ENCODE results near the gene TAS2R5.
"Not testable (repeated sequence)": the region's sequence is repeated elsewhere in the genome, so short reads cannot be mapped to it uniquely, and the experiment has no call there.

The TAS2R5 gene

GRCh38 chr7:141789917-141790316 is at the start of gene TAS2R5:
TSS of gene TAS2R5 (plus strand) at chr7:141790217. CDS start at chr7:141790362, 145 bp downstream.
- no peak for DNase-seq (ENCODE audit: low spot score)

- no peak for DNase-seq (ENCODE audit: low spot score)
Observed at GRCh38 chr7:141742229-141742628, 47.8 kb upstream of the TAS2R5 start.

- DNase-seq (ENCODE audit: low spot score) = no peak
Observed at GRCh38 chr7:141744131-141744530, 45.9 kb upstream of the TAS2R5 start.

- no peak for DNase-seq (ENCODE audit: low spot score)
Observed at GRCh38 chr7:141748396-141748795, 41.6 kb upstream of the TAS2R5 start.

GRCh38 chr7:141751904-141752303 is 38.1 kb upstream of the TAS2R5 start:
- not testable (repeated sequence) for DNase-seq (ENCODE audit: low spot score)

- DNase-seq (ENCODE audit: low spot score) = no peak
Observed at GRCh38 chr7:141752634-141753033, 37.4 kb upstream of the TAS2R5 start.

- DNase-seq (ENCODE audit: low spot score) = peak; percentile 15
Observed at GRCh38 chr7:141754939-141755338, 35.1 kb upstream of the TAS2R5 start.

- no peak for DNase-seq (ENCODE audit: low spot score)
Observed at GRCh38 chr7:141763797-141764196, 26.2 kb upstream of the TAS2R5 start, which contains the start of gene TAS2R3. TSS of gene TAS2R3 (plus strand) at chr7:141764097. CDS start at chr7:141764159, 62 bp downstream.

GRCh38 chr7:141770083-141770583 is 19.9 kb upstream of the TAS2R5 start:
- DNase-seq (ENCODE audit: low spot score) = not testable (repeated sequence)

- no peak for DNase-seq (ENCODE audit: low spot score)
Observed at GRCh38 chr7:141776374-141776773, 13.6 kb upstream of the TAS2R5 start, which contains the start of gene TAS2R4. TSS of gene TAS2R4 (plus strand) at chr7:141776674. CDS start at chr7:141778489, 1,815 bp downstream.

- peak; percentile 71 for DNase-seq (ENCODE audit: low spot score)
Observed at GRCh38 chr7:141785706-141786552, 4.1 kb upstream of the TAS2R5 start.

GRCh38 chr7:141788296-141788695 is 1.7 kb upstream of the TAS2R5 start:
- DNase-seq (ENCODE audit: low spot score) = no peak

GRCh38 chr7:141792526-141792925 is 2.5 kb downstream of the TAS2R5 start:
- DNase-seq (ENCODE audit: low spot score) = no peak

- DNase-seq (ENCODE audit: low spot score) = no peak
Observed at GRCh38 chr7:141820067-141820466, 30.1 kb downstream of the TAS2R5 start.

GRCh38 chr7:141822432-141822831 is 32.4 kb downstream of the TAS2R5 start:
- DNase-seq (ENCODE audit: low spot score) = not testable (repeated sequence)

GRCh38 chr7:141837683-141838082 is 47.7 kb downstream of the TAS2R5 start:
- no peak for DNase-seq (ENCODE audit: low spot score)

GRCh38 chr7:141838581-141838980 is 48.6 kb downstream of the TAS2R5 start:
- no peak for DNase-seq (ENCODE audit: low spot score)

GRCh38 chr7:141839256-141839655 is 49.2 kb downstream of the TAS2R5 start:
- DNase-seq (ENCODE audit: low spot score) = no peak

GRCh38 chr7:141840708-141841107 is 50.7 kb downstream of the TAS2R5 start:
- no peak for DNase-seq (ENCODE audit: low spot score)

All from GM03348 (cell line).